Measurements from ENCODE around the gene C5orf24. TPM values are rescaled to one million over a fixed set of nuclear protein-coding genes. Genes with fewer than 3 reads are reported as not detected.

C5orf24 gene
- total RNA-seq, 1 donor from 2014 or later = 53.3 TPM

DNA sequence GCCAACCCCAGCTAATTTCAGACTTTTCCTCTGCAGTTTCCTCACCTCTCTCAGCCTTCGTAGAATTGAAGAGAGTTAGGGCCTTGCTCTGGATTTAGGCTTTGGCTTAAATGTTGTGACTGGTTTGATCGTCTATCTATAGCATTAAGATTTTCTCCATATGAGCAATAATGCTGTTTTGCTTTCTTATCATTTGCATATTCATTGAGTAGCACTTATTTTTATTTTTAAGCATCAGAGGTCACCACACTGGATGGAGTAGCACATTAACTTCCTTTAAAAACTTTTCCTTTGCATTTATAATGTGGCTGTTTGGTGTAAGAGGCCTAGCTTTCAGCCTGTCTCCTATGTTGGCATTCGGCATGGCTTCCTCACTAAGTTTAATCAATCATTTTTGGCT, 46.5 kb downstream of the C5orf24 start:
- H3K27ac ChIP-seq = no peak overlapping the region
- no peaks in the 10 kb centered on the region for H3K79me2 ChIP-seq (ENCODE audit: low read depth)
- H3K27ac Mint-ChIP-seq = no peak overlapping the region
- no peaks in the 10 kb centered on the region for H3K36me3 ChIP-seq
- no peaks in the 10 kb centered on the region for H3K27me3 ChIP-seq
- peaks cover 10% of the 10 kb centered on the region for H3K4me1 ChIP-seq
- H4K20me1 ChIP-seq (ENCODE audit: low read depth) = peaks cover 5% of the 10 kb centered on the region
- no peak overlapping the region for H3K4me3 Mint-ChIP-seq
- H3K36me3 Mint-ChIP-seq = peaks cover 42% of the 10 kb centered on the region
- H3K9me3 Mint-ChIP-seq = peaks cover 8% of the 10 kb centered on the region
- H3K9me3 ChIP-seq (ENCODE audit: low read depth) = no peaks in the 10 kb centered on the region
- no peaks in the 10 kb centered on the region for H3K4me1 Mint-ChIP-seq
- H3K27me3 Mint-ChIP-seq (ENCODE audit: insufficient read depth, low read depth) = no peaks in the 10 kb centered on the region
- H3K4me3 ChIP-seq = no peak overlapping the region
- no peak for DNase-seq (ENCODE audit: low spot score)
- TF ChIP-seq EZH2phosphoT487 (IDR thresholded peaks at IDR 0.05) (no peak), EZH2 (IDR thresholded peaks at IDR 0.05) (no peak)
- TF ChIP-seq, protein P1, sequence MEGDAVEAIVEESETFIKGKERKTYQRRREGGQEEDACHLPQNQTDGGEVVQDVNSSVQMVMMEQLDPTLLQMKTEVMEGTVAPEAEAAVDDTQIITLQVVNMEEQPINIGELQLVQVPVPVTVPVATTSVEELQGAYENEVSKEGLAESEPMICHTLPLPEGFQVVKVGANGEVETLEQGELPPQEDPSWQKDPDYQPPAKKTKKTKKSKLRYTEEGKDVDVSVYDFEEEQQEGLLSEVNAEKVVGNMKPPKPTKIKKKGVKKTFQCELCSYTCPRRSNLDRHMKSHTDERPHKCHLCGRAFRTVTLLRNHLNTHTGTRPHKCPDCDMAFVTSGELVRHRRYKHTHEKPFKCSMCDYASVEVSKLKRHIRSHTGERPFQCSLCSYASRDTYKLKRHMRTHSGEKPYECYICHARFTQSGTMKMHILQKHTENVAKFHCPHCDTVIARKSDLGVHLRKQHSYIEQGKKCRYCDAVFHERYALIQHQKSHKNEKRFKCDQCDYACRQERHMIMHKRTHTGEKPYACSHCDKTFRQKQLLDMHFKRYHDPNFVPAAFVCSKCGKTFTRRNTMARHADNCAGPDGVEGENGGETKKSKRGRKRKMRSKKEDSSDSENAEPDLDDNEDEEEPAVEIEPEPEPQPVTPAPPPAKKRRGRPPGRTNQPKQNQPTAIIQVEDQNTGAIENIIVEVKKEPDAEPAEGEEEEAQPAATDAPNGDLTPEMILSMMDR (IDR thresholded peaks at IDR 0.05) = no peak
- no peak overlapping the region for H3K9ac ChIP-seq
- no peaks in the 10 kb centered on the region for H3F3A ChIP-seq (ENCODE audit: low read depth)
- H2AFZ ChIP-seq (replicated peaks) = no peak overlapping the region
- H3K4me2 ChIP-seq = no peak overlapping the region

DNA sequence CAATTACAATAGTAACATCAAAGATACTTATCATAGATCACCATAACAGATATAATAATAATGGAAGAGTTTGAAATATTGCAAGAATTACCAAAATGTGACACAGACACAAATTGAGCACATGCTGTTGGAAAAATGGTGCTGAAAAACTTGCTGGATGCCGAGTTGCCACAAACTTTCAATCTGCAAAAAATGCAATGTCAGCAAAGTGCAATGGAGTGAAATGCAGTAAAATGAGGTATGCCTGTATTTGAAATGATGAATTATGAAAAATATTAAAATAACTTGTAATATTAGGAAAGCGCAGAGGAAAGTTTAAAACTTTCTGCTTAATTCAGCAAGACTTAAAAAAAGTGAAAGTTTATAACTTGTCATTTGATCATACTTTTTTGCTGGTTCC, 47.2 kb downstream of the C5orf24 start:
- no peak overlapping the region for H3K4me2 ChIP-seq
- H3K79me2 ChIP-seq (ENCODE audit: low read depth) = no peaks in the 10 kb centered on the region
- H3K36me3 ChIP-seq = no peaks in the 10 kb centered on the region
- no peak overlapping the region for H3K27ac Mint-ChIP-seq
- TF ChIP-seq EZH2phosphoT487 (IDR thresholded peaks at IDR 0.05) (no peak), EZH2 (IDR thresholded peaks at IDR 0.05) (no peak)
- TF ChIP-seq, protein P1 (IDR thresholded peaks at IDR 0.05) = no peak
- peaks cover 8% of the 10 kb centered on the region for H3K9me3 Mint-ChIP-seq
- H2AFZ ChIP-seq (replicated peaks) = no peak overlapping the region
- no peak overlapping the region for H3K4me3 ChIP-seq
- H3K9ac ChIP-seq = no peak overlapping the region
- H3F3A ChIP-seq (ENCODE audit: low read depth) = no peaks in the 10 kb centered on the region
- H3K27me3 Mint-ChIP-seq (ENCODE audit: insufficient read depth, low read depth) = no peaks in the 10 kb centered on the region
- H4K20me1 ChIP-seq (ENCODE audit: low read depth) = peaks cover 5% of the 10 kb centered on the region
- H3K27me3 ChIP-seq = no peaks in the 10 kb centered on the region
- H3K27ac ChIP-seq = no peak overlapping the region
- H3K4me1 Mint-ChIP-seq = no peaks in the 10 kb centered on the region
- no peaks in the 10 kb centered on the region for H3K9me3 ChIP-seq (ENCODE audit: low read depth)
- H3K4me3 Mint-ChIP-seq = no peak overlapping the region
- peaks cover 36% of the 10 kb centered on the region for H3K36me3 Mint-ChIP-seq
- peaks cover 10% of the 10 kb centered on the region for H3K4me1 ChIP-seq
- DNase-seq (ENCODE audit: low spot score) = no peak

DNA sequence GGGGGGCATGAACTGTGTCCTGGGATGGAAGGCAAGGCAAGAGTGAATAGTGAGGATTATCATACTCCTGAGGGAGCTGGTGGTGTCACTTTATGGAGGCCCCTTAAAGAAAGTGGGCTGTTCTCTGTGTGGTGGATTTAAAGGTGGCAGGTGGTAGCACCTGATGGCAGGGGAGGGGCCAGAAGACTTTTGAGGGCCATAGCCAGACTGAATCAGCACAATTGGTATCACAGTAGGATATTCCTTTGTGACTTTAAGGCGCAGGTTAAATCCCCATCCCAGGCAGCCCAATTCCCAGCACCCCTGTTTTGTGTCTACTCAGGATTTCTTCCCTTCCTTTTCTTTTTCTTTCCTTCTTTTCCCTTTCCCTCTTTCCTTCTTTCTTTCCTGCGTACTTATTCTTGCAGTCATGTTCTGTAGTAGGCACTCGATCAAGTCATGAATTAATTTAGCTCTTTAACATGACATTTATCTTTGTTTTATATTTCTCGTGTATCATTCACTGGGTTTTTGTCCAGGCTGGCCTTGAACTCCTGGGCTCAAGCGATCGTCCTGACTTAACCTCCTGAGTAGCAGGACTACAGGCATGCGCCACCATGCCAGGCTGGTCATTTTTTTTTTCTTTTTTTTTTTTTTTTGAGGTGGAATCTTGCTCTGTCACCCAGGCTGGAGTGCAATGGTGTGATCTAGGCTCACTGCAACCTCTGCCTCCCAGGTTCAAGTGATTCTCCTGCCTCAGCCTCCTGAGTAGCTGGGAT, 48.2 kb downstream of the C5orf24 start:
- DNase-seq (ENCODE audit: low spot score) = no peak
- H3K36me3 ChIP-seq = no peaks in the 10 kb centered on the region
- H3K4me2 ChIP-seq = no peak overlapping the region
- Mint-ChIP-seq H3K9me3 (peaks cover 7% of the 10 kb centered on the region), H3K27ac (no peak overlapping the region), H3K27me3 (ENCODE audit: insufficient read depth, low read depth) (no peaks in the 10 kb centered on the region), H3K4me3 (no peak overlapping the region), H3K36me3 (peaks cover 31% of the 10 kb centered on the region), H3K4me1 (no peaks in the 10 kb centered on the region)
- H3K27me3 ChIP-seq = no peaks in the 10 kb centered on the region
- H2AFZ ChIP-seq (replicated peaks) = no peak overlapping the region
- no peak overlapping the region for H3K27ac ChIP-seq
- H3K79me2 ChIP-seq (ENCODE audit: low read depth) = no peaks in the 10 kb centered on the region
- H3K4me3 ChIP-seq = no peak overlapping the region
- no peaks in the 10 kb centered on the region for H3F3A ChIP-seq (ENCODE audit: low read depth)
- TF ChIP-seq EZH2phosphoT487 (IDR thresholded peaks at IDR 0.05) (no peak), EZH2 (IDR thresholded peaks at IDR 0.05) (no peak)
- TF ChIP-seq, protein P1 (IDR thresholded peaks at IDR 0.05) = no peak
- H3K9me3 ChIP-seq (ENCODE audit: low read depth) = no peaks in the 10 kb centered on the region
- H3K9ac ChIP-seq = no peak overlapping the region
- H4K20me1 ChIP-seq (ENCODE audit: low read depth) = peaks cover 5% of the 10 kb centered on the region
- peaks cover 10% of the 10 kb centered on the region for H3K4me1 ChIP-seq

Data from neural progenitor cell (in vitro differentiated cells).